ENCODE measurements around the gene WASF2.

DNA sequence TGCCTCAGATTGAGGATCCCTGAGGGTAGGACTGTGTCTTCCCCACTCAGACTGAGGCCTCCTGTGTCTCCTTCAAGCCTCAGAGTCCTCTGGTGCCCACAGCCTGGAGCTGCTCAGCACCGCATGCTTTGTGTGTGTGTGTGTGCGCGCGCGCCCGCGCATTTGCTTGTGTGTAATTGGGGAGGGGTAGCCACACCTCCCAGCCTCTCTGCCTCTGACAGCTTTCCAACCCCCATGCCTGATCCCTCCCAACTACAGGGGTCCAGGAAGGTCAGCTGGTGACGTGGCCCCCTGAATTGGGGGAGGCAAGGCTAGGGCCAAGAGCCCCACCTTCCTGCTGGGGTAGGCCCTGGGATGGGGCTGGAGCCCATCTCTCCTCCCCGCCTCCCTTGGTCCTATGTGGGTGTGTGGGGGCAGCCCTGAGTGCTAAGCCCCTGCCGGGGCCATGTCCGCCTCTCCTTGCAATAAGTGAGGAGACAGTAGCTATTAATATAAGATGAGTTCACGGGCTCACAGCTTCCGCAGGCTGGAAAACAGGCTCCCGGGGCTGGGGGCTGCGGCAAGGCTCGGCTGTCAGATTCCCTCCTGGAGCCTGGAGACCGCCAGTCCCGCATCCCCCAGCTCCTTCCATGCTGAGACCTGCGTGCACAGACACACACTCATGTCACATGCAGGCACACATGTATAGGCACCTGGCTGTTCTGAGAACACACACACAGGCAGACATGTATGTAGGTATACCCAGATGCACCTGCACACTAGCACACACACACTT, 90.5 kb downstream of the WASF2 start:
- TF ChIP-seq, protein P1, sequence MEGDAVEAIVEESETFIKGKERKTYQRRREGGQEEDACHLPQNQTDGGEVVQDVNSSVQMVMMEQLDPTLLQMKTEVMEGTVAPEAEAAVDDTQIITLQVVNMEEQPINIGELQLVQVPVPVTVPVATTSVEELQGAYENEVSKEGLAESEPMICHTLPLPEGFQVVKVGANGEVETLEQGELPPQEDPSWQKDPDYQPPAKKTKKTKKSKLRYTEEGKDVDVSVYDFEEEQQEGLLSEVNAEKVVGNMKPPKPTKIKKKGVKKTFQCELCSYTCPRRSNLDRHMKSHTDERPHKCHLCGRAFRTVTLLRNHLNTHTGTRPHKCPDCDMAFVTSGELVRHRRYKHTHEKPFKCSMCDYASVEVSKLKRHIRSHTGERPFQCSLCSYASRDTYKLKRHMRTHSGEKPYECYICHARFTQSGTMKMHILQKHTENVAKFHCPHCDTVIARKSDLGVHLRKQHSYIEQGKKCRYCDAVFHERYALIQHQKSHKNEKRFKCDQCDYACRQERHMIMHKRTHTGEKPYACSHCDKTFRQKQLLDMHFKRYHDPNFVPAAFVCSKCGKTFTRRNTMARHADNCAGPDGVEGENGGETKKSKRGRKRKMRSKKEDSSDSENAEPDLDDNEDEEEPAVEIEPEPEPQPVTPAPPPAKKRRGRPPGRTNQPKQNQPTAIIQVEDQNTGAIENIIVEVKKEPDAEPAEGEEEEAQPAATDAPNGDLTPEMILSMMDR (IDR thresholded peaks at IDR 0.05; ENCODE audit: poor library complexity, severe bottlenecking), result no peak
- TF ChIP-seq EZH2 (IDR thresholded peaks at IDR 0.05; ENCODE audit: borderline replicate concordance, insufficient read depth, low read length, poor library complexity, severe bottlenecking) (no peak), TAF1 (IDR thresholded peaks at IDR 0.05; ENCODE audit: low read depth) (no peak)
